NCI-H2081 treated with DMSO at 0.1 percent for 48 hours (cell line): Measurements from ENCODE around the gene EID3.
"Not testable (repeated sequence)": the region's sequence is repeated elsewhere in the genome, so short reads cannot be mapped to it uniquely, and the experiment has no call there.

Experiments used
- DNase-seq: peaks from one replicate; lab custom pipeline; 2025; lab: John Stamatoyannopoulos, UW

EID3 gene

GRCh38 chr12:104290320-104290719 lies 13.2 kb upstream of the EID3 start:
- no peak for DNase-seq

- DNase-seq, result no peak
Measured at GRCh38 chr12:104290855-104291254, 12.7 kb upstream of the EID3 start.

- no peak for DNase-seq
Measured at GRCh38 chr12:104291867-104292524, 11.5 kb upstream of the EID3 start.

GRCh38 chr12:104292872-104293794 lies 10.4 kb upstream of the EID3 start:
- DNase-seq, result no peak

- DNase-seq, result not testable (repeated sequence)
Measured at GRCh38 chr12:104294158-104294859, 9.2 kb upstream of the EID3 start.

GRCh38 chr12:104294927-104295668 lies 8.4 kb upstream of the EID3 start:
- DNase-seq, result no peak

- DNase-seq, result no peak
Measured at GRCh38 chr12:104295954-104296353, 7.6 kb upstream of the EID3 start.

- no peak for DNase-seq
Measured at GRCh38 chr12:104296718-104297117, 6.8 kb upstream of the EID3 start.

- no peak for DNase-seq
Measured at GRCh38 chr12:104297477-104298113, 5.9 kb upstream of the EID3 start.

- DNase-seq, result no peak
Measured at GRCh38 chr12:104299842-104300481, 3.6 kb upstream of the EID3 start.

- DNase-seq, result no peak
Measured at GRCh38 chr12:104304261-104305009, 896 bp downstream of the EID3 start.

- DNase-seq, result no peak
Measured at GRCh38 chr12:104305349-104305748, 1.8 kb downstream of the EID3 start.

- no peak for DNase-seq
Measured at GRCh38 chr12:104306376-104306775, 2.8 kb downstream of the EID3 start.

- DNase-seq, result no peak
Measured at GRCh38 chr12:104306943-104307654, 3.6 kb downstream of the EID3 start.

- no peak for DNase-seq
Measured at GRCh38 chr12:104307655-104308000, 4.1 kb downstream of the EID3 start.

- peak; percentile 15 for DNase-seq
Measured at GRCh38 chr12:104309446-104309993, 6.0 kb downstream of the EID3 start.

- DNase-seq, result no peak
Measured at GRCh38 chr12:104310751-104311633, 7.5 kb downstream of the EID3 start.

GRCh38 chr12:104312202-104312601 lies 8.7 kb downstream of the EID3 start:
- no peak for DNase-seq
